ENCODE data around the gene EMCN.
"Not testable (repeated sequence)": the region's sequence is repeated elsewhere in the genome, so short reads cannot be mapped to it uniquely, and the experiment has no call there.

DNA sequence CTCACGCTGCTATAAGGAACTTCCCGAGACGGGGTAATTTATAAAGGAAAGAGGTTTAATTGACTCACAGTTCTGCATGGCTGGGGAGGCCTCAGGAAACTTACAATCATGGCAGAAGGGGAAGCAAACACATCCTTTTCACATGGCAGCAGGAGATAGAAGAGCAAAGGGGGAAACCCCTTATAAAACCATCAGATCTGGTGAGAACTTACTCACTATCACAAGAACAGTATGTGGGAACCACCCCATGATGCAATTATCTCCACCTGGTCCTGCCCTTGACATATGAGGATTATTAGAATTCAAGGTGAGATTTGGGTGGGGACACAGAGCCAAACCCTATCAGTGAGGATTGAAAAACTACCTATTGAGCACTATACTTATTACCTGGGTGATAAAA is 165.5 kb downstream of the EMCN start:
- TF ChIP-seq CTCF (IDR thresholded peaks at IDR 0.05); EZH2 (IDR thresholded peaks at IDR 0.05; ENCODE audit: borderline replicate concordance, insufficient read depth, low read depth, low read length, poor library complexity, severe bottlenecking): not testable (repeated sequence)
